H1 (cell line): Measurements from ENCODE around the gene ADAMTS17. TPM values are rescaled to one million over a fixed set of nuclear protein-coding genes. Genes with fewer than 3 reads are reported as not detected.

Source experiments
- CTCF ChIA-PET: fragments of 300-600 bp; sonication (Branson Sonifier 250); formaldehyde crosslinking; loops from one replicate; lab custom pipeline; 2021; ENCODE audit not compliant: partially characterized antibody; lab: Charles Lee
- POLR2A ChIA-PET: fragments of 300-600 bp; sonication (Branson Sonifier 250); formaldehyde crosslinking; loops from one replicate; lab custom pipeline; 2021; ENCODE audit warnings: inconsistent platforms; ENCODE audit not compliant: partially characterized antibody; lab: Charles Lee
- DNase-seq, 2 experiments: peaks; one replicate each; pipeline versions ENCODE4 v3.0.0 to v3.0.0-alpha.2; 2010 to 2022; ENCODE audit warnings: low spot score in 2 of 2, low read depth in 1 of 2, mixed read lengths in 1 of 2
- FAIRE-seq: peaks from 2 replicates; lab custom pipeline; 2011; peaks lifted over from hg19 to GRCh38; lab: Jason Lieb, UNC
- H2AFZ ChIP-seq: 2 replicates; pipeline ENCODE4 v1.8.1; 2012; ENCODE audit warnings: low read length, inconsistent platforms
- H2AK5ac ChIP-seq: 2 replicates; pipeline ENCODE4 v1.6.1; 2013; ENCODE audit warnings: low read depth, low read length
- H2BK120ac ChIP-seq: replicated peaks from 2 replicates; pipeline ENCODE3; 2013; ENCODE audit warnings: low read depth, low read length, inconsistent platforms
- H2BK12ac ChIP-seq: 2 replicates; pipeline ENCODE4 v1.6.1; 2013; ENCODE audit warnings: low read depth, low read length
- H2BK15ac ChIP-seq: 2 replicates; pipeline ENCODE4 v1.6.1; 2013; ENCODE audit warnings: low read length
- H2BK20ac ChIP-seq: 2 replicates; pipeline ENCODE4 v1.6.1; 2013; ENCODE audit warnings: low read length
- H2BK5ac ChIP-seq: 2 replicates; pipeline ENCODE4 v1.6.1; 2013; ENCODE audit warnings: low read depth, low read length
- H3K14ac ChIP-seq: 2 replicates; pipeline ENCODE4 v1.6.1; 2013; ENCODE audit warnings: inconsistent platforms; ENCODE audit not compliant: insufficient read length
- H3K18ac ChIP-seq: 2 replicates; pipeline ENCODE4 v1.6.1; 2013; ENCODE audit warnings: low read length; ENCODE audit errors: extremely low read depth
- H3K23ac ChIP-seq: 2 replicates; pipeline ENCODE4 v1.6.1; 2013; ENCODE audit warnings: inconsistent platforms; ENCODE audit not compliant: insufficient read length
- H3K23me2 ChIP-seq: 2 replicates; pipeline ENCODE4 v1.6.1; 2013; ENCODE audit warnings: low read depth, low read length
- H3K27ac ChIP-seq: 2 replicates; pipeline ENCODE4 v1.6.1; 2011; ENCODE audit warnings: low read depth, low read length, inconsistent platforms
- H3K27me3 ChIP-seq, 4 experiments: replicated peaks in 1 of 4; 1 replicate in 1 of 4; 2 replicates in 3 of 4; pipeline versions ENCODE4 v1.6.1 to v1.8.1; 2011 to 2013; ENCODE audit warnings: low read length in 3 of 4, mild to moderate bottlenecking in 3 of 4, inconsistent platforms in 2 of 4, mixed read lengths in 2 of 4, moderate library complexity in 1 of 4; ENCODE audit not compliant: control insufficient read depth in 3 of 4, insufficient read depth in 3 of 4; ENCODE audit errors: extremely low read depth in 1 of 4
- H3K36me3 ChIP-seq, 4 experiments: 2 replicates each; pipeline versions ENCODE4 v1.6.1 to v1.8.1; 2011 to 2013; ENCODE audit warnings: mild to moderate bottlenecking in 4 of 4, low read length in 3 of 4, moderate library complexity in 2 of 4, control low read depth in 1 of 4, inconsistent platforms in 1 of 4; ENCODE audit not compliant: insufficient read depth in 4 of 4, control insufficient read depth in 2 of 4
- H3K4ac ChIP-seq: replicated peaks from 2 replicates; pipeline ENCODE3; 2013; ENCODE audit warnings: low read length, low read depth, mixed read lengths, inconsistent platforms; ENCODE audit not compliant: insufficient read length
- H3K4me1 ChIP-seq, 4 experiments: replicated peaks in 1 of 4; 1 replicate in 1 of 4; 2 replicates in 3 of 4; pipeline versions ENCODE4 v1.6.1 to v1.8.1; 2011 to 2013; ENCODE audit warnings: low read length in 3 of 4, inconsistent platforms in 2 of 4, mixed read lengths in 1 of 4; ENCODE audit not compliant: insufficient read depth in 4 of 4, control insufficient read depth in 3 of 4
- H3K4me2 ChIP-seq, 2 experiments: 2 replicates each; pipeline versions ENCODE4 v1.6.1 to v1.8.1; 2011 to 2013; ENCODE audit warnings: low read depth in 2 of 2, low read length in 2 of 2, control low read depth in 1 of 2, inconsistent platforms in 1 of 2, mild to moderate bottlenecking in 1 of 2; ENCODE audit not compliant: insufficient read depth in 1 of 2
- H3K4me3 ChIP-seq, 4 experiments: fragments of 200-600, 300-600 bp in 1 of 4; sonication (generic), shearing (Covaris generic), sonication (Bioruptor Twin) in 1 of 4; 2 replicates each; pipeline versions ENCODE4 v1.5.1 to v1.8.1; 2011 to 2016; ENCODE audit warnings: low read length in 4 of 4, low read depth in 3 of 4, control low read depth in 2 of 4, inconsistent platforms in 2 of 4, mild to moderate bottlenecking in 2 of 4, mixed read lengths in 1 of 4, moderate library complexity in 1 of 4; ENCODE audit not compliant: insufficient read depth in 2 of 4; ENCODE audit errors: extremely low read depth in 1 of 4
- H3K56ac ChIP-seq: replicated peaks from 2 replicates; pipeline ENCODE3; 2013; ENCODE audit warnings: low read depth, mild to moderate bottlenecking, mixed read lengths, low read length, inconsistent platforms; ENCODE audit not compliant: insufficient read length
- H3K79me1 ChIP-seq: 2 replicates; pipeline ENCODE4 v1.6.1; 2013; ENCODE audit warnings: low read depth, low read length, control low read depth
- H3K79me2 ChIP-seq, 2 experiments: 2 replicates each; pipeline versions ENCODE4 v1.6.1 to v1.8.1; 2012 to 2013; ENCODE audit warnings: low read length in 2 of 2, mild to moderate bottlenecking in 2 of 2, inconsistent platforms in 1 of 2; ENCODE audit not compliant: insufficient read depth in 2 of 2, control insufficient read depth in 1 of 2
- H3K9ac ChIP-seq, 4 experiments: replicated peaks in 1 of 4; 1 replicate in 1 of 4; 2 replicates in 3 of 4; pipeline versions ENCODE4 v1.6.1 to v1.8.1; 2011 to 2013; ENCODE audit warnings: low read depth in 3 of 4, low read length in 3 of 4, control low read depth in 2 of 4, mild to moderate bottlenecking in 2 of 4, moderate library complexity in 2 of 4, inconsistent platforms in 1 of 4; ENCODE audit errors: extremely low read depth in 1 of 4
- H3K9me3 ChIP-seq, 2 experiments: 2 replicates each; pipeline versions ENCODE4 v1.6.1 to v1.8.1; 2012 to 2013; ENCODE audit warnings: mild to moderate bottlenecking in 2 of 2, moderate library complexity in 2 of 2, control low read depth in 1 of 2, inconsistent platforms in 1 of 2, low read depth in 1 of 2, low read length in 1 of 2, mixed read lengths in 1 of 2; ENCODE audit not compliant: insufficient read depth in 2 of 2
- H4K20me1 ChIP-seq, 2 experiments: replicated peaks in 1 of 2; 2 replicates each; pipeline versions ENCODE3 to v1.8.1; 2011 to 2013; ENCODE audit warnings: inconsistent platforms in 2 of 2, low read length in 2 of 2, mild to moderate bottlenecking in 1 of 2; ENCODE audit not compliant: insufficient read depth in 2 of 2, control insufficient read depth in 1 of 2
- H4K5ac ChIP-seq: 2 replicates; pipeline ENCODE4 v1.6.1; 2013; ENCODE audit warnings: low read length, low read depth, mixed read lengths, inconsistent platforms; ENCODE audit not compliant: insufficient read length
- H4K8ac ChIP-seq: 2 replicates; pipeline ENCODE4 v1.8.0; 2013; ENCODE audit warnings: mild to moderate bottlenecking, moderate library complexity, low read length, inconsistent platforms; ENCODE audit not compliant: insufficient read depth; ENCODE audit errors: extremely low read depth
- H4K91ac ChIP-seq: replicated peaks from 2 replicates; pipeline ENCODE3; 2013; ENCODE audit warnings: low read length, mixed read lengths, inconsistent platforms; ENCODE audit not compliant: insufficient read length
- CBX5 ChIP-seq: fragments of 300-800, 300-1000 bp; sonication (generic); IDR thresholded peaks from 2 replicates; pipeline ENCODE4 v1.7.1; 2016; ENCODE audit warnings: antibody characterized with exemption, low read length, low read depth
- EGR1 ChIP-seq: IDR thresholded peaks from 2 replicates; pipeline ENCODE4 v1.6.1; 2011; ENCODE audit warnings: low read depth, low read length, borderline replicate concordance
- NRF1 ChIP-seq: IDR thresholded peaks from 2 replicates; pipeline ENCODE4 v1.6.1; 2011; ENCODE audit warnings: mild to moderate bottlenecking, low read depth, low read length, improper control_type of control experiment
- PHF8 ChIP-seq: fragments of 200-600 bp; sonication (generic); conservative IDR thresholded peaks from 2 replicates; pipeline ENCODE4 v1.7.1; 2012; ENCODE audit warnings: low read depth, mild to moderate bottlenecking, inconsistent platforms, low read length, moderate library complexity
- RAD21 ChIP-seq, 2 experiments: IDR thresholded peaks in 1 of 2; conservative IDR thresholded peaks in 1 of 2; 2 replicates each; pipeline ENCODE4 v1.6.1; 2011; ENCODE audit warnings: low read depth in 2 of 2, low read length in 2 of 2, improper control_type of control experiment in 1 of 2, inconsistent platforms in 1 of 2, mild to moderate bottlenecking in 1 of 2, moderate library complexity in 1 of 2
- SP2 ChIP-seq: IDR thresholded peaks from 2 replicates; pipeline ENCODE4 v1.6.1; 2012; ENCODE audit warnings: mild to moderate bottlenecking, low read length, inconsistent platforms
- SP4 ChIP-seq: IDR thresholded peaks from 2 replicates; pipeline ENCODE4 v1.6.1; 2012; ENCODE audit warnings: low read length, inconsistent platforms
- TBP ChIP-seq: IDR thresholded peaks from 2 replicates; pipeline ENCODE4 v1.6.1; 2011; ENCODE audit warnings: low read depth, low read length, improper control_type of control experiment
- WGBS, 2 experiments: shearing (Covaris generic) in 1 of 2; methylation state at CpG; one replicate each; pipeline versions ENCODE4 v1.1.6 to v1.1.7; 2013 to 2015; ENCODE audit warnings: low lambda C conversion rate in 2 of 2, mixed read lengths in 2 of 2, inconsistent platforms in 1 of 2, low coverage in 1 of 2, missing lambda C conversion rate in 1 of 2; ENCODE audit not compliant: insufficient replicate concordance in 2 of 2, insufficient coverage in 1 of 2, insufficient read length in 1 of 2; ENCODE audit errors: extremely low coverage in 1 of 2, missing lambda C conversion rate in 1 of 2; 5-methylcytosine and 5-hydroxymethylcytosine counted together
- polyA plus RNA-seq, 7 experiments: library from polyadenylated mRNA; depleted of rRNA in 3 of 7; stranded (reverse) in 5 of 7; unstranded in 2 of 7; fragments of >200 nt in 5 of 7; fragments of 200-250 nt in 2 of 7; gene quantifications; 1 replicate in 5 of 7; 2 replicates in 1 of 7; 4 replicates in 1 of 7; pipeline versions ENCODE4 v1.2.1 to v1.2.3, GENCODE V29; 2011 to 2013; ENCODE audit warnings: missing spikeins in 2 of 7, mixed read lengths in 2 of 7
- total RNA-seq: library from RNA; stranded (reverse); fragmentation: NEBNext Ultra II Directional; extraction: Animal tissue kit (Norgen Biotek cat#: 25700); gene quantifications from 2 replicates; pipeline ENCODE4 v1.2.1, GENCODE V29; 2021
- TF ChIP-seq, protein P1 (sequence below): IDR thresholded peaks from 2 replicates; pipeline ENCODE4 v1.6.1; 2012; ENCODE audit warnings: low read length, inconsistent platforms
- TF ChIP-seq, protein P2 (sequence below): IDR thresholded peaks from 2 replicates; pipeline ENCODE4 v1.6.1; 2011; ENCODE audit warnings: low read depth, mild to moderate bottlenecking, low read length; ENCODE audit not compliant: insufficient read depth

ADAMTS17 gene
- total and polyA plus RNA-seq, 2 of the 8 experiments (the other 6 are each of a cell fraction or from before 2014, with no cell fraction given): 0.51 to 1.7 TPM

DNA sequence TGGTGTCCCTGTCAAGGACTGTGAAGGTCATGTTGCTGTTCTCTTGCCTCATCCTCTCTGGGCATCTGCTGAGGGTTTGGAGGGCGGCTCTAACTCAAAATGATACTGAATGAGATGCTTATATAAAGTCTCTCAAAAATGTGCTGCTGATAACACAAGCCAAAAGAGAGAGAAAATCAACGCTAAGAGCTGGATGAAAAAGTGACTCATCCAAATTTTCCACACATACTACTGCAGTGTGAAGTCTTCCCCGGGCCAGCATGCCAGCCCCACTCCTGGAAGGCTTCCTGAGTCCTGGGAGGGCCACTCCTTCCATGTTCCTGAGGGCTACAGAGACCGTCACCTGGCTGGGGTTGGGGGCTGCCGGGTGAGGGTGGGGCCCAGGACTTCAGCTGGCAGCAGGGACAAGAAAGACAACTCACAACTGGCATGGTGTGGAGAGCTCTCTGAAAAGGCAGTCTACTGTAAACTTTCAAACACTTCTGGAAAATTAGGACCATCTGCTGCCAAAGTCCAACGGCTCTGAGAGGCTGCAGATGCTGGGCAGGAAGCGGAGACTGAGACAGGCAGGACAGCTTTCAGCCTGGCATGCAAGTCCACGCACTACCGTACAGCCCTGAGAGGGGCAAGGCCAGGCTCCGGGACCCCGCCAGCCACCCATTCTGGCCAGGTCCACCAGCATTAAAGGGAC, 200.3 kb downstream of the ADAMTS17 start:
- no peak overlapping the region for H2BK20ac ChIP-seq
- H4K20me1 ChIP-seq: no peaks in the 10 kb centered on the region
- no peak overlapping the region for H2AFZ ChIP-seq
- H2BK15ac ChIP-seq: no peak overlapping the region
- no peak overlapping the region for H3K14ac ChIP-seq
- no peak for FAIRE-seq
- peak overlapping the region; percentile 57; the same call in 1 of the 2 replicates for H4K8ac ChIP-seq
- no peak overlapping the region for H4K91ac ChIP-seq
- no peaks in the 10 kb centered on the region for H3K79me2 ChIP-seq
- ChIA-PET POLR2A (no interaction called here), CTCF (interaction anchor here (1.0 to 2.4 kb wide), 5 partner anchors 9 to 197 kb away, joined by 3 to 9 read pairs (median 5); no protein-coding TSS in a partner anchor)
- H3K4me2 ChIP-seq: no peak overlapping the region
- H3K23me2 ChIP-seq: no peaks in the 10 kb centered on the region; the same call in 1 of the 2 replicates
- H3K4me3 ChIP-seq: no peak overlapping the region
- H3K79me1 ChIP-seq: no peaks in the 10 kb centered on the region
- no peaks in the 10 kb centered on the region for H3K36me3 ChIP-seq
- no peaks in the 10 kb centered on the region for H3K9me3 ChIP-seq
- no peak overlapping the region for H2BK12ac ChIP-seq
- no peaks in the 10 kb centered on the region for H3K27me3 ChIP-seq
- no peak for DNase-seq
- H3K23ac ChIP-seq: no peak overlapping the region
- no peak overlapping the region for H2BK120ac ChIP-seq
- H2AK5ac ChIP-seq: no peak overlapping the region
- H2BK5ac ChIP-seq: no peak overlapping the region
- no peak overlapping the region for H4K5ac ChIP-seq
- no peak overlapping the region for H3K56ac ChIP-seq
- H3K18ac ChIP-seq: no peak overlapping the region; the same call in 1 of the 2 replicates
- H3K9ac ChIP-seq: no peak overlapping the region
- no peak overlapping the region for H3K4ac ChIP-seq
- no peak overlapping the region for H3K27ac ChIP-seq
- 91% methylated on average over 11 of the region's 11 CpGs; no CpG with 5 or more reads in 1 of the 2 experiments for WGBS, 2 experiments
- no peaks in the 10 kb centered on the region for H3K4me1 ChIP-seq
- TF ChIP-seq RAD21 (IDR thresholded peaks at IDR 0.05 in 1 of 2, conservative IDR thresholded peaks at IDR 0.05 in 1 of 2; ENCODE audit: low read depth in 2 of 2, low read length in 2 of 2): no peak
- no peak for TF ChIP-seq EGR1
- TF ChIP-seq TBP: no peak
- TF ChIP-seq SP2: no peak
- TF ChIP-seq, protein P1, sequence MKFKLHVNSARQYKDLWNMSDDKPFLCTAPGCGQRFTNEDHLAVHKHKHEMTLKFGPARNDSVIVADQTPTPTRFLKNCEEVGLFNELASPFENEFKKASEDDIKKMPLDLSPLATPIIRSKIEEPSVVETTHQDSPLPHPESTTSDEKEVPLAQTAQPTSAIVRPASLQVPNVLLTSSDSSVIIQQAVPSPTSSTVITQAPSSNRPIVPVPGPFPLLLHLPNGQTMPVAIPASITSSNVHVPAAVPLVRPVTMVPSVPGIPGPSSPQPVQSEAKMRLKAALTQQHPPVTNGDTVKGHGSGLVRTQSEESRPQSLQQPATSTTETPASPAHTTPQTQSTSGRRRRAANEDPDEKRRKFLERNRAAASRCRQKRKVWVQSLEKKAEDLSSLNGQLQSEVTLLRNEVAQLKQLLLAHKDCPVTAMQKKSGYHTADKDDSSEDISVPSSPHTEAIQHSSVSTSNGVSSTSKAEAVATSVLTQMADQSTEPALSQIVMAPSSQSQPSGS: no peak
- TF ChIP-seq, protein P2, sequence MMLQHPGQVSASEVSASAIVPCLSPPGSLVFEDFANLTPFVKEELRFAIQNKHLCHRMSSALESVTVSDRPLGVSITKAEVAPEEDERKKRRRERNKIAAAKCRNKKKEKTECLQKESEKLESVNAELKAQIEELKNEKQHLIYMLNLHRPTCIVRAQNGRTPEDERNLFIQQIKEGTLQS: no peak
- TF ChIP-seq SP4: no peak
- TF ChIP-seq PHF8: no peak
- no peak for TF ChIP-seq NRF1
- no peak for TF ChIP-seq CBX5
